ENCODE results near the gene NFIA. TPM values are rescaled to one million over a fixed set of nuclear protein-coding genes. Genes with fewer than 3 reads are reported as not detected.

NFIA gene
- total and polyA plus RNA-seq, 9 of the 15 experiments (the other 6 are each of a cell fraction or from before 2014, with no cell fraction given): 5.3 to 24.9 (median 9.8) TPM

DNA sequence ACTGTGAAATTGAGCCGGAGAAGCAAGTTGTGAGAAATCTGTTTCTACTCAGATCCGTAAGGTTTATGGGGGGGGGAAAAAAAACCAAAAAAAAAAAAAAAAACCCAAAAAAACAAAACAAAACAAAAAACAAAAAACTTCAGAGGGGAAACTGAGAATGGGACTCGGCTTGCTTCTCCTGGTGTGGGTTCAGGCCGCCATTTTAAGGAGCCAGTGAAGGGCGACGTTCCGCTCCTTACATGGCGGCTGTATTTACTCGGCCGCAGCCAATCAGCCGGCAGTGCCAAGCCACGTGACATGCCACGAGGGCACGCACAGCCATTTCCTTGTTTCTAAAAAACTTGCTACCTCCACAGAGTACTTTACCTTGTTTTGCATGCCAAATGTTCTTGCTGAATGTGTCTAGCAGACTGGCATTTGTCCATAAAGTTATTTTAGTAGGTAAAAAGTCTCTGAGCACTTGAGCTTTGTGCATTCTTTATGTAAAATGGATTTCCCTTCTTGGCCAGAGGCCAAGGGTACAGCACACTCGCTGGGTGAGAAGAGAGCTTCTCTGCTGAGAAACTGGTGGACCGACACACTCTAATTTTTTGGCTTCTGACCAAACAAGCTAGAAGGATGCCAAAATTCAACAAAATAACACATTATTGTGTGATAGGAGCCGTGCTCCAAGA, 101.8 kb downstream of the NFIA start (continued):
- TF ChIP-seq TFE3 (CRISPR knock-in tag; IDR thresholded peaks at IDR 0.05) (peak; percentile 93), ZNF740 (CRISPR knock-in tag; IDR thresholded peaks at IDR 0.05) (no peak), ZNF740 (tag; IDR thresholded peaks at IDR 0.05) (peak in 1 of 2 experiments; percentile 27; a peak in 1 of 4 replicates), CBFA2T2 (conservative IDR thresholded peaks at IDR 0.05) (peak; percentile 76), RBFOX2 (IDR thresholded peaks at IDR 0.05; ENCODE audit: low read depth, low read length) (no peak; the same call in 1 of the 2 replicates), TBP (optimal IDR thresholded peaks at IDR 0.05; ENCODE audit: low read depth, low read length) (no peak), E2F6 (IDR thresholded peaks at IDR 0.05; ENCODE audit: borderline replicate concordance in 1 of 2, extremely low read depth in 1 of 2, insufficient read depth in 1 of 2, insufficient read length in 1 of 2, low read depth in 1 of 2, low read length in 1 of 2, poor library complexity in 1 of 2, severe bottlenecking in 1 of 2) (peak; percentile 75 to 82), ZNF311 (CRISPR knock-in tag; IDR thresholded peaks at IDR 0.05) (peak; percentile 40; the same call in 1 of the 2 replicates)
- TF ChIP-seq, protein P1, sequence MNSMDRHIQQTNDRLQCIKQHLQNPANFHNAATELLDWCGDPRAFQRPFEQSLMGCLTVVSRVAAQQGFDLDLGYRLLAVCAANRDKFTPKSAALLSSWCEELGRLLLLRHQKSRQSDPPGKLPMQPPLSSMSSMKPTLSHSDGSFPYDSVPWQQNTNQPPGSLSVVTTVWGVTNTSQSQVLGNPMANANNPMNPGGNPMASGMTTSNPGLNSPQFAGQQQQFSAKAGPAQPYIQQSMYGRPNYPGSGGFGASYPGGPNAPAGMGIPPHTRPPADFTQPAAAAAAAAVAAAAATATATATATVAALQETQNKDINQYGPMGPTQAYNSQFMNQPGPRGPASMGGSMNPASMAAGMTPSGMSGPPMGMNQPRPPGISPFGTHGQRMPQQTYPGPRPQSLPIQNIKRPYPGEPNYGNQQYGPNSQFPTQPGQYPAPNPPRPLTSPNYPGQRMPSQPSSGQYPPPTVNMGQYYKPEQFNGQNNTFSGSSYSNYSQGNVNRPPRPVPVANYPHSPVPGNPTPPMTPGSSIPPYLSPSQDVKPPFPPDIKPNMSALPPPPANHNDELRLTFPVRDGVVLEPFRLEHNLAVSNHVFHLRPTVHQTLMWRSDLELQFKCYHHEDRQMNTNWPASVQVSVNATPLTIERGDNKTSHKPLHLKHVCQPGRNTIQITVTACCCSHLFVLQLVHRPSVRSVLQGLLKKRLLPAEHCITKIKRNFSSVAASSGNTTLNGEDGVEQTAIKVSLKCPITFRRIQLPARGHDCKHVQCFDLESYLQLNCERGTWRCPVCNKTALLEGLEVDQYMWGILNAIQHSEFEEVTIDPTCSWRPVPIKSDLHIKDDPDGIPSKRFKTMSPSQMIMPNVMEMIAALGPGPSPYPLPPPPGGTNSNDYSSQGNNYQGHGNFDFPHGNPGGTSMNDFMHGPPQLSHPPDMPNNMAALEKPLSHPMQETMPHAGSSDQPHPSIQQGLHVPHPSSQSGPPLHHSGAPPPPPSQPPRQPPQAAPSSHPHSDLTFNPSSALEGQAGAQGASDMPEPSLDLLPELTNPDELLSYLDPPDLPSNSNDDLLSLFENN (IDR thresholded peaks at IDR 0.05; ENCODE audit: low read depth in 2 of 2, low read length in 2 of 2): 0 out of 4 replicates have a peak, but pooled peaks of 1 of the 2 experiments have one; percentile 7
- TF ChIP-seq, protein P2, sequence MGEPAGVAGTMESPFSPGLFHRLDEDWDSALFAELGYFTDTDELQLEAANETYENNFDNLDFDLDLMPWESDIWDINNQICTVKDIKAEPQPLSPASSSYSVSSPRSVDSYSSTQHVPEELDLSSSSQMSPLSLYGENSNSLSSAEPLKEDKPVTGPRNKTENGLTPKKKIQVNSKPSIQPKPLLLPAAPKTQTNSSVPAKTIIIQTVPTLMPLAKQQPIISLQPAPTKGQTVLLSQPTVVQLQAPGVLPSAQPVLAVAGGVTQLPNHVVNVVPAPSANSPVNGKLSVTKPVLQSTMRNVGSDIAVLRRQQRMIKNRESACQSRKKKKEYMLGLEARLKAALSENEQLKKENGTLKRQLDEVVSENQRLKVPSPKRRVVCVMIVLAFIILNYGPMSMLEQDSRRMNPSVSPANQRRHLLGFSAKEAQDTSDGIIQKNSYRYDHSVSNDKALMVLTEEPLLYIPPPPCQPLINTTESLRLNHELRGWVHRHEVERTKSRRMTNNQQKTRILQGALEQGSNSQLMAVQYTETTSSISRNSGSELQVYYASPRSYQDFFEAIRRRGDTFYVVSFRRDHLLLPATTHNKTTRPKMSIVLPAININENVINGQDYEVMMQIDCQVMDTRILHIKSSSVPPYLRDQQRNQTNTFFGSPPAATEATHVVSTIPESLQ (CRISPR knock-in tag; IDR thresholded peaks at IDR 0.05): no peak
- TF ChIP-seq, protein P3, sequence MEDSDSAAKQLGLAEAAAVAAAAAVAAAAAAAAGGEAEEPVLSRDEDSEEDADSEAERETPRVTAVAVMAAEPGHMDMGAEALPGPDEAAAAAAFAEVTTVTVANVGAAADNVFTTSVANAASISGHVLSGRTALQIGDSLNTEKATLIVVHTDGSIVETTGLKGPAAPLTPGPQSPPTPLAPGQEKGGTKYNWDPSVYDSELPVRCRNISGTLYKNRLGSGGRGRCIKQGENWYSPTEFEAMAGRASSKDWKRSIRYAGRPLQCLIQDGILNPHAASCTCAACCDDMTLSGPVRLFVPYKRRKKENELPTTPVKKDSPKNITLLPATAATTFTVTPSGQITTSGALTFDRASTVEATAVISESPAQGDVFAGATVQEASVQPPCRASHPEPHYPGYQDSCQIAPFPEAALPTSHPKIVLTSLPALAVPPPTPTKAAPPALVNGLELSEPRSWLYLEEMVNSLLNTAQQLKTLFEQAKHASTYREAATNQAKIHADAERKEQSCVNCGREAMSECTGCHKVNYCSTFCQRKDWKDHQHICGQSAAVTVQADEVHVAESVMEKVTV (CRISPR knock-in tag; IDR thresholded peaks at IDR 0.05): no peak
- TF ChIP-seq, protein P4, sequence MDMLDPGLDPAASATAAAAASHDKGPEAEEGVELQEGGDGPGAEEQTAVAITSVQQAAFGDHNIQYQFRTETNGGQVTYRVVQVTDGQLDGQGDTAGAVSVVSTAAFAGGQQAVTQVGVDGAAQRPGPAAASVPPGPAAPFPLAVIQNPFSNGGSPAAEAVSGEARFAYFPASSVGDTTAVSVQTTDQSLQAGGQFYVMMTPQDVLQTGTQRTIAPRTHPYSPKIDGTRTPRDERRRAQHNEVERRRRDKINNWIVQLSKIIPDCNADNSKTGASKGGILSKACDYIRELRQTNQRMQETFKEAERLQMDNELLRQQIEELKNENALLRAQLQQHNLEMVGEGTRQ (CRISPR knock-in tag; IDR thresholded peaks at IDR 0.05): peak; percentile 93
